C4-2B (cell line): ENCODE results near the gene SRPK2.

Experiments used
- ZFX ChIP-seq: fragments of 450-650 bp; IDR thresholded peaks from 2 replicates; pipeline ENCODE4 v1.6.1; 2017
- TF ChIP-seq, protein P1 (sequence below): fragments of 450-650 bp; conservative IDR thresholded peaks from 2 replicates; pipeline ENCODE4 v1.5.1; 2017; ENCODE audit warnings: mild to moderate bottlenecking

DNA sequence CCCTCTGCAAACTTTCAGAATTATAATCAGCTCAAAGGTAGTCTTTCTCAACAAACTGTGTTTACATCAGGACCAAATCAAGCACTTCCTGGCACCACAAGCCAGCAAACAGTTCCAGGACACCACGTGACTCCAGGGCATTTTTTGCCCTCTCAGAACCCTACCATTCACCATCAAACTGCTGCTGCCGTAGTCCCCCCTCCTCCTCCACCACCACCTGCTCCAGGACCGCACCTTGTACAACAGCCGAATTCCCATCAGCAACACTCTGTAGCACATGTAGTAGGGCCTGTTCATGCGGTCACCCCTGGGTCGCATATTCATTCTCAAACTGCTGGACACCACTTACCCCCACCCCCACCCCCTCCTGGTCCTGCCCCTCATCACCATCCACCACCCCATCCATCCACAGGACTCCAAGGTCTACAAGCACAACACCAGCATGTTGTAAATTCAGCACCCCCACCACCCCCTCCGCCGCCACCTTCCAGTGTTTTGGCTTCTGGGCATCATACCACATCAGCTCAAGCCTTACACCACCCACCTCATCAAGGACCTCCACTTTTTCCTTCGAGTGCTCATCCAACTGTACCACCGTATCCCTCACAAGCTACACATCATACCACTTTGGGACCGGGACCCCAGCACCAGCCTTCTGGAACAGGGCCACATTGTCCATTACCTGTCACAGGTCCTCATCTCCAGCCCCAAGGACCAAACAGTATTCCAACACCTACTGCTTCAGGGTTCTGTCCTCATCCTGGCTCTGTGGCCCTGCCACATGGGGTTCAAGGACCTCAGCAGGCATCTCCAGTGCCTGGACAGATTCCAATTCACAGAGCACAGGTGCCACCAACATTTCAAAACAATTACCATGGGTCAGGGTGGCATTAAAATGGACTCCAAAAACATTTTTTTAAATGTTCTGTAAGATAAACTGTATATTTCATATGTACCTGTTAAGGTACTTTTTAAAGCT is 276.0 kb downstream of the SRPK2 start:
- TF ChIP-seq ZFX = no peak
- TF ChIP-seq, protein P1, sequence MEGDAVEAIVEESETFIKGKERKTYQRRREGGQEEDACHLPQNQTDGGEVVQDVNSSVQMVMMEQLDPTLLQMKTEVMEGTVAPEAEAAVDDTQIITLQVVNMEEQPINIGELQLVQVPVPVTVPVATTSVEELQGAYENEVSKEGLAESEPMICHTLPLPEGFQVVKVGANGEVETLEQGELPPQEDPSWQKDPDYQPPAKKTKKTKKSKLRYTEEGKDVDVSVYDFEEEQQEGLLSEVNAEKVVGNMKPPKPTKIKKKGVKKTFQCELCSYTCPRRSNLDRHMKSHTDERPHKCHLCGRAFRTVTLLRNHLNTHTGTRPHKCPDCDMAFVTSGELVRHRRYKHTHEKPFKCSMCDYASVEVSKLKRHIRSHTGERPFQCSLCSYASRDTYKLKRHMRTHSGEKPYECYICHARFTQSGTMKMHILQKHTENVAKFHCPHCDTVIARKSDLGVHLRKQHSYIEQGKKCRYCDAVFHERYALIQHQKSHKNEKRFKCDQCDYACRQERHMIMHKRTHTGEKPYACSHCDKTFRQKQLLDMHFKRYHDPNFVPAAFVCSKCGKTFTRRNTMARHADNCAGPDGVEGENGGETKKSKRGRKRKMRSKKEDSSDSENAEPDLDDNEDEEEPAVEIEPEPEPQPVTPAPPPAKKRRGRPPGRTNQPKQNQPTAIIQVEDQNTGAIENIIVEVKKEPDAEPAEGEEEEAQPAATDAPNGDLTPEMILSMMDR = no peak
